ENCODE data around the gene RALGAPA2.

DNA sequence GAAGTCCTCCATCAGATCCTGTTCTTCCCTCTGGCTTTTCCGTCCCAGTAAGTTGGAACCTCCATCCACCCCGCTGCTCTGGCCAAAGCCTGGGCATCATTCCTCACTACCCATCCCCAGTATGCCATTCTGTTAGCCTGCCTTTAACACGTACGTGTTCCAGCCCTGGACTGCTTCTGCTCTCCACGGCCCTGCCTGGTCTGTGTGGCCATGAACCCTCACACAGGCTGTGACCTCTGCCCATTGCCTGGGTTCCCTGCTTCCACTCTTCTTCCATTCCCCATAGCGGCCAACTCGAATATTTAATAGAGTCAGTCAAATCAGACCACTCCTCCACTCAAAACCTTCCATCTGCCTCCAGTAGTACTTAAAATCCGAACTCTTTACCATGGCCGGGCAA is 29.4 kb downstream of the RALGAPA2 start:
- no peak for TF ChIP-seq POLR2A (IDR thresholded peaks at IDR 0.05)
- TF ChIP-seq, protein P1, sequence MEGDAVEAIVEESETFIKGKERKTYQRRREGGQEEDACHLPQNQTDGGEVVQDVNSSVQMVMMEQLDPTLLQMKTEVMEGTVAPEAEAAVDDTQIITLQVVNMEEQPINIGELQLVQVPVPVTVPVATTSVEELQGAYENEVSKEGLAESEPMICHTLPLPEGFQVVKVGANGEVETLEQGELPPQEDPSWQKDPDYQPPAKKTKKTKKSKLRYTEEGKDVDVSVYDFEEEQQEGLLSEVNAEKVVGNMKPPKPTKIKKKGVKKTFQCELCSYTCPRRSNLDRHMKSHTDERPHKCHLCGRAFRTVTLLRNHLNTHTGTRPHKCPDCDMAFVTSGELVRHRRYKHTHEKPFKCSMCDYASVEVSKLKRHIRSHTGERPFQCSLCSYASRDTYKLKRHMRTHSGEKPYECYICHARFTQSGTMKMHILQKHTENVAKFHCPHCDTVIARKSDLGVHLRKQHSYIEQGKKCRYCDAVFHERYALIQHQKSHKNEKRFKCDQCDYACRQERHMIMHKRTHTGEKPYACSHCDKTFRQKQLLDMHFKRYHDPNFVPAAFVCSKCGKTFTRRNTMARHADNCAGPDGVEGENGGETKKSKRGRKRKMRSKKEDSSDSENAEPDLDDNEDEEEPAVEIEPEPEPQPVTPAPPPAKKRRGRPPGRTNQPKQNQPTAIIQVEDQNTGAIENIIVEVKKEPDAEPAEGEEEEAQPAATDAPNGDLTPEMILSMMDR (IDR thresholded peaks at IDR 0.05): no peak
- TF ChIP-seq POLR2AphosphoS5 (IDR thresholded peaks at IDR 0.05): no peak
